KG1 (cell line): ENCODE measurements around the gene PCNT.
"Not testable (repeated sequence)": the region's sequence is repeated elsewhere in the genome, so short reads cannot be mapped to it uniquely, and the experiment has no call there.

Experiments used
- DNase-seq: peaks from one replicate; lab custom pipeline; 2025; lab: John Stamatoyannopoulos, UW

Gene PCNT

DNA sequence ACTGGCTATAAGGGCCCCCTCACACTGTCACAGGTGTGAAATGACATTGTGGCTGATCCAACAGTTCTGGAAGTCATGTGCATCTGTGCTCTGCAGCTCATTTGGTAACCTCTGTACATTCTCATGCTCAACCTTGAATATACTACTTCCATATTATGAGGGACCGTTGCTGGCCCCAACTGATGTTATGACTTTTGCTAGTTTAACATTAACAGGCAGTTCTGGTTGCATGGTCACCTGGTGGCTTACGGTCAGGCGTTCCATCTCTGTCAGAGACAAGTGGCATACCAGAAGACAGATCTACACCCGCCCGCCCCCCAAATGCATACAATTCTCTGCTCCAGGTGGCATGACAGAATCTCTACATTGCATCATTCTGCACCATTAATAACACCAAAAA lies 128.8 kb downstream of the PCNT start:
- no peak for DNase-seq

GRCh38 chr21:46454142-46454541 lies 130.2 kb downstream of the PCNT start:
- DNase-seq = no peak

GRCh38 chr21:46454634-46455390 lies 130.9 kb downstream of the PCNT start:
- DNase-seq = no peak

- DNase-seq = no peak
Observed at GRCh38 chr21:46455575-46456385, 131.8 kb downstream of the PCNT start.

DNA sequence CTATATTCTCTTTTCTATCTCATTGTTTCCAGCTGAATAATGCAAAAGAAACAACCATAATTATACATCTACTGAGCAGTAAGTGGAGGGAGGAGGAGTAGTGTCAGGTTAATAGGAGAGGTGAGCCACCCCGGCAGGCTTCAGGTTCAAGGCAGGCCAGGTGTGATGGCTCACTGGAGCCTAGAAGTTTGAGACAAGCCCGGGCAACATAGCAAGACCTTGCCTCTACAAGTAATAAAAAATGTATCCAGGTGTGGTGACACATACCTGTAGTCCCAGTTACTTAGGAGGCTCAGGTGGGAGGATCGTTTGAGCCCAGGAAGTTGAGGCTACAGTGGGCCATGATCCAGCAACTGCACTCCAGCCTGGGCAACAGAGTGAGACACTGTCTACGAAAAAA lies 132.8 kb downstream of the PCNT start:
- no peak for DNase-seq

GRCh38 chr21:46457801-46458314 lies 133.9 kb downstream of the PCNT start:
- DNase-seq = no peak

- peak; percentile 91 for DNase-seq
Observed at GRCh38 chr21:46458315-46459023, 134.5 kb downstream of the PCNT start, which contains the start of gene DIP2A. Gene DIP2A, plus strand, starts transcription at chr21:46458891. Its CDS starts 241 bp downstream, at chr21:46459132.

DNA sequence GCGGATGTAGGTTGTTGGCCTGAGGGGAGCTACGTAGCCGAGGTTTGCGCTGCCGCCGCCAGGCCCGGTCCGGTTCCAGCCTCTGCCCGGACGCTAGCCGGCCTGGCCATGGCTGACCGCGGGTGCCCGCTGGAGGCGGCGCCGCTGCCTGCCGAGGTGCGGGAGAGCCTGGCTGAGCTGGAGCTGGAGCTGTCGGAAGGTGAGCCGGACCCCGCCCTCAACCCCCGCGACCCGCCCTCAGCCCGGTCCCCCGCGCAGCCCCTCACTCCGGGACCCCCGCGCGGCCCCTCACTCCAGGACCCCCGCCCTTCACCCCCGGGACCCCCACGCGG lies 135.0 kb downstream of the PCNT start:
- DNase-seq = no peak

DNA sequence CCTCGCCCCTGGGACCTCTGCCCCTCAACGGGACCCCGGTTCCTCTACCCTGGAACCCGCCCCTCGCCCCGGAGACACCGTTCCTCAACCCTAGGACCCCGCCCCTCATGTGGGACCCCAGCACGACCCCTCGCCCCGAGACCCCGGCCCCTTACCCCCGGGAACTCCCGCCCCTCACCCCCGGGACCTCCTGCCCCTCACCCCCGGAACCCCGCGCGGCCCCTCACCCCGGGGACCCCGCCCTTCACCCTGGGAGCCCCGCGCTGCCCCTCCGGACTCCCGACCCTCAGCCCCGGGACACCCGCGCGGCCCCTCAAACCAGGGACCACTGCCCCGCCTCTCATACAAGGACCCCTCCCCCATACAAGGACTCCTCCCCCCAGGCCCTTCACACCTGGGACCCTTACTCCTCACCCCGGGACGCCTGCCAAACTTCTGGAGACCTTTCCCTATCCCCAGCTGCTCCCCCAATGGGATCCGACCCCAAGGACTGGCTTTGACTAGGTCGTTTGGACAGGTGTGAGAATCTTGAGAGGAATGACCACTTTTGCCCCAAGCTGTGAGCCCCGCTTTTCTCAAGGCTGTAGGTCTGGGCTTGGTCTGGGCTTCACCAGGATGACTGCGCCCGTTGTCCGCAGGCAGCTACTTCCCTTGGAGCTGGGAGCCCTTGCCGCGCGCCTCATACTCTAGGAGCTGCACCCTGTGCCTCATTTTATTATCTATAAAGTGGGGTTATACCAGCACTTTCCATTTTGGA lies 135.6 kb downstream of the PCNT start:
- no peak for DNase-seq

GRCh38 chr21:46461909-46462308 lies 138.0 kb downstream of the PCNT start:
- no peak for DNase-seq

DNA sequence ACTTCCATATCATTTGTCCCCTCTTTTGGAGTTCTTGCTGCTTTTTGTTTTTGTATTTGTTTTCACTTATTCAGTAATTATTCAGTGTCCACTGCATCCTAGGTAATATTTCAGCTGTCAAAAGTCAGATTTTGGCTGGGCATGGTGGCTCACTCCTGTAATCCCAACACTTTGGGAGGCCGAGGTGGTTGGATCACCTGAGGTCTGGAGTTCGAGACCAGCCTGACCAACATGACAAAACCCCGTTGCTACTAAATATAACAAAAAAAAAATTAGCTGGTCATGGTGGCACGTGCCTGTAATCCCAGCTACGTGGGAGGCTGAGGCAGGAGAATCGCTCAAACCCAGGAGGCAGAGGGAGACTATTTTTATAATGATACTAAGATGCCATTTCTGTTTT lies 141.2 kb downstream of the PCNT start:
- DNase-seq = not testable (repeated sequence)

DNA sequence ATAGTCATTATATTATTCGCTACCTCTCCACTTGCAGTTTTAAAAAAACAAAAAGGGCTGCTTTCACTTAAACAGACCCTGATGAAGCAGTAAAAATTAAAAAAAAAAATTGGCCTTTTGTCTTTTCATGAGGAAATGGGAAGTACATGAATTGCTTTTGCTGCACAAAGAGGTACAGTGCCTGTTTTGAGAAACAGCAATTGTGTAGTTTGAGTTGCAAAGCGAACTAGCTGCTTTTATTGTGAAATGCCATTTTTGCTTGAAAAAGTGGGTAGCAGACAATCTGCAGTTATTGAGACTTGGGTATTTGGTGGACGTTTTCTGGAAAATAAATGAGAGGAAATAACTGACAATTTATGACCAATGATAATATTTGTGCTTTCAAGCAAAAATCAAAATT lies 141.7 kb downstream of the PCNT start:
- no peak for DNase-seq

- DNase-seq = no peak
Observed at GRCh38 chr21:46468108-46468774, 144.3 kb downstream of the PCNT start.

- no peak for DNase-seq
Observed at GRCh38 chr21:46469275-46469674, 145.3 kb downstream of the PCNT start.

GRCh38 chr21:46471514-46471913 lies 147.6 kb downstream of the PCNT start:
- DNase-seq = no peak

- no peak for DNase-seq
Observed at GRCh38 chr21:46472246-46472645, 148.3 kb downstream of the PCNT start.

- DNase-seq = no peak
Observed at GRCh38 chr21:46474382-46474781, 150.4 kb downstream of the PCNT start.

DNA sequence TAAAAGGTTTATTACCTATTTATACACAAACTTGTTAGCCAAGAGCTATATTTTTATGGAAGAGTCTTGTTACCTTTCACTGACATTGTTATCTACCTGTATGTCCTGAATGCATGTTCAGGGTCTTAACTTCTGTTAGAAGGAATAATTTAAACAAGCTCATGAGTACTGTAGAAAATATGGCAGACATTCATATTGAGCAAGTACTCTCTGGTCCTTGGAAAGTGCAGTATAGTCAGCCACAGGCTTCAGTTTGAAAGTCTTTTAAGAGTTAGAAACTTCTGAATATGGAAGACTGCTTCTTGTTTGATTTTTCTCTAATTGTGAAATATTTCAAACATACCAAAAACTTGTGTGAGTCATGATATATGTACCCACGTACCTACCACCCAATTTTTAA lies 151.3 kb downstream of the PCNT start:
- no peak for DNase-seq

GRCh38 chr21:46477765-46478164 lies 153.8 kb downstream of the PCNT start:
- no peak for DNase-seq

DNA sequence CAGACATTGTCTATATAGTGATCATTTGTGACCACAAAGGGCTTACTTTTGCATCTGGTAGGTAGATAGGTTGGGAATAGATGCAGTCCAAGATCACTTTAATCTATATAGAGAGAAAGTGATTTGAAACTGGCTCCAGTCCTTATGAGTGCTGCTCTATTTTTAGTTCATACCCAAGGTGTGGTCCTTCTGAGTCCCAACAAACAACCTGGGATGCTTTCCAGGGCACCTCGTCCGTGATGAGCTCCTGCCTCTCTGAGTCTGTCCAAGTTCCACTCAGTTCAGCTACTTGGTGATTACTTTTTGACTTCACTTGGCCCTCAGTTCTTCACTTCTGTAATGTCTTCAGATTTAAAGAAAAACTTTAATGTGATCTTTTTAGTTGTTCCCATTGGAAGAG lies 155.0 kb downstream of the PCNT start:
- no peak for DNase-seq

DNA sequence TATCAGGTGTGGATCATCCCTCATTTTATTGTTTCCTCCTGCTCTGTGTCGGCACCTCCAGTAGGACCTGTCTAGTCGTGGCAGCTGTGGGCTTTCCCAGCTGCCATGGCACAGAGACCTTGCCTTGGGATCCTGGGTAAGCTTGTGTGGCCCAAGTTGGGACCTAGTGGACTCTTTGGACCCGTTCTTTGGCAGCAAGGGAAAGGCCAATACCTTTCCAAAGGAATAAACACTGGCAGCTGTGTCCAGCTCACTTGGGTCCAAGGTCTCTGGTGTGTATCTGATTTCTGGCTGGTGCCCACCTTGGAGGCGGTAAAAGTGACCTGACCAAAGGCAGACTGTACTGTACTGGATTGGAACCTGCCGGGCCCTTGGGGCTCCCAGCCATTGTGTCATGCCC lies 156.5 kb downstream of the PCNT start:
- DNase-seq = no peak
